Activated T-cell treated with anti-CD3 and anti-CD28 coated beads, Interleukin-2, amount 50 U/mL, for 1 hour (primary cell): ENCODE measurements around the gene AIP.
"Not testable (repeated sequence)": the region's sequence is repeated elsewhere in the genome, so short reads cannot be mapped to it uniquely, and the experiment has no call there.

Experiments
- DNase-seq: peaks from one replicate; pipeline ENCODE4 v3.0.0-alpha.2; 2020

AIP gene

DNA sequence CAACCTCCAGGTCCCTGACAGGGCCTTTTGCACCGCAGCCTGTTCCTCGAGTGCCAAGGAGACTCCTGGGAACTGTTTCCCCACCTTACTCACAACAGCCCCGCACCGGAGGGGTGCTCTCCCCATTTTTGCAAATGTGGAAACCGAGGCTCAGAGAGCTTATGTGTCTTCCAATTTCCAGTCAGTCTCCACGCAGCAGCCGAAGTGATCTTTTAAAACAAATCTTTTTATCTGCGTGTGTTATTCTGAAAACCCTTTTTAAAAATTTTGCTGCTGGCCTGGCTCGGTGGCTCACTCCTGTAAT is 13.4 kb upstream of the AIP start:
- no peak for DNase-seq

- no peak for DNase-seq
Measured at GRCh38 chr11:67470337-67471002, 12.4 kb upstream of the AIP start.

GRCh38 chr11:67472882-67473281 is 9.9 kb upstream of the AIP start:
- no peak for DNase-seq

DNA sequence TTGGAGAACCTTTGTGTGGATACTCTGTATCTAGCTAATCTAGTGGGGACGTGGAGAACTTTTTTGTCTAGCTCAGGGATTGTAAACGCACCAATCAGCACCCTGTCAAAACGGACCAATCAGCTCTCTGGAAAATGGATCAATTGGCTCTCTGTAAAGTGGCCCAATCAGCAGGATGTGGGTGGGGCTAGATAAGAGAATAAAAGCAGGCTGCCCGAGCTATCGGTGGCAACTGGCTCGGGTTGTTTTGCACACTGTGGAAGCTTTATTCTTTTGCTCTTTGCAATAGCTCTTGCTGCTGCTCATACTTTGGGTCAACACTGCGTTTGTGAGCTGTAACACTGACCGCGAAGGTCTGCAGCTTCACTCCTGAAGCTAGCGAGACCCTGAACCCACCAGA is 6.1 kb upstream of the AIP start:
- not testable (repeated sequence) for DNase-seq

DNA sequence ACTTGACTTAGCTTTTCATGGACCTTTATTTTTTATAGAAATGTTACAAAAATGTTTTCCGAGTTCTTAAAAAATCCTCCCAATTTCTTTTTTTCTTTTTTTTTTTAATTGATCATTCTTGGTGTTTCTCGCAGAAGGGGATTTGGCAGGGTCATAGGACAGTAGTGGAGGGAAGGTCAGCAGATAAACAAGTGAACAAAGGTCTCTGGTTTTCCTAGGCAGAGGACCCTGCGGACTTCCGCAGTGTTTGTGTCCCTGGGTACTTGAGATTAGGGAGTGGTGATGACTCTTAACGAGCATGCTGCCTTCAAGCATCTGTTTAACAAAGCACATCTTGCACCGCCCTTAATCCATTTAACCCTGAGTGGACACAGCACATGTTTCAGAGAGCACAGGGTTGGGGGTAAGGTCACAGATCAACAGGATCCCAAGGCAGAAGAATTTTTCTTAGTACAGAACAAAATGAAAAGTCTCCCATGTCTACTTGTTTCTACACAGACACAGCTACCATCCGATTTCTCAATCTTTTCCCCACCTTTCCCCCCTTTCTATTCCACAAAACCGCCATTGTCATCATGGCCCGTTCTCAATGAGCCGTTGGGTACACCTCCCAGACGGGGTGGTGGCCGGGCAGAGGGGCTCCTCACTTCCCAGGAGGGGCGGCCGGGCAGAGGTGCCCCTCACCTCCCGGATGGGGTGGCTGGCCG is 5.3 kb upstream of the AIP start:
- DNase-seq, result not testable (repeated sequence)

GRCh38 chr11:67482275-67482826 is 475 bp upstream of the AIP start:
- no peak for DNase-seq

DNA sequence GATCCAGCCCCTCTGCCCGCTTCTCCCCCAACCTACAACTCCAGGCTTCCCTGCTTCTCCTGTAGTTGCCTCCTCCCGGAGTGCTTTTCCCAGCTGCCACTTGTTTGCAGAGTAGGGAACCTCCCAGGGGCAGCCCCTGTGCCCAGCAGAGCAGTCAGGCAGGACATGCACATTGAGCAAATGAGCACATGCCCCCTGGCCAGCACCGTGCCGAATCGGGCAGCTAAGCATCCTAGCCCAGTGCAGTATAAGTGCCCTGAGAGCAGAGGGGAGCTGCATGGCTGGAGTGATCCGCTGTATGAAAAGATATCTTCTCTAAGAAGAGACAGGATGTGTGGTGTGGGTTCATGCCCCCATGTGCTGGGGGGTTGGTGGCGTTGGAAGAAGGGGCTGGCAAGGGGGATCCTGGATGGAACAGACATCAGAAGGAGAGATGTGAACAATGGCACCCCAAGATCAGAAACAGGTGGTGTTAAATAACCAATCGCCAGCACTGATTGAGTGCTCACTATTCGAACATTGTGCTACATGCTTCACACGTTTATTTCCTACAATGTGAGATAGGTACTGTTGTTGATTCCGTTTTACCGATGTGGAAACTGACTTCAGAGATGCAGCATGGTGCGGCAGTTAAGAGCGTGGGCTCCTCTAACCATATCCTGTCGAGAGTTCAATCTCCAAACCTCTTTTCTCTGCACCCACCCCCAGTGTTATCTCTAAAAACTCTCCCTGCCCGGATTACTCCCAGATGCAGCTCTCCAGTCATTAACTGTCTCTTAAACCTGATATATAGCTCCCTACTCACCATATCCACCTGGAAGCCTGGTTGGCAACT is 1.2 kb downstream of the AIP start:
- peak; percentile 49 for DNase-seq

DNA sequence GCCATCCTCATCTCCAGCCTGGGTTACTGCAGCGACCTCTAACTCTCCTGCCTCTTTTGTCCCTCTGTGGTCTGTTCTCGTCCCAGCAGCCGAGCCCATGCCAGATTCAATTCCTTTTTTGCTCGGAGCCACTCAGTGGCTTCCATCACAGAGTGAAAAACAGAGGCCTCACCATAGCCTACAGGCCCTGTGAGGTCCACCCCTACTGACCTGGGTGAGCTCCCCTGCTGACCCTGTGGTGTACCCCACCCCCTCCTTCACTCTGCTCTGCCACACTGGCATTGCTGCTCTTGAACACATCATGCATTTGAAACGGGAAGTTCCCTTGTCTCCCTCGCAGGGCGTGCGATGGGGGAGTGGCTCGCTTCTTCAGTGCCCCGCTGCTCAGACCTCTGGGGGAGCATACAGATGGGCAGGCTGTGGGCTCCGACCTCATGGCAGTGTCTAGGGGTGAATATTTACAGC is 2.1 kb downstream of the AIP start:
- DNase-seq, result peak; percentile 64

DNA sequence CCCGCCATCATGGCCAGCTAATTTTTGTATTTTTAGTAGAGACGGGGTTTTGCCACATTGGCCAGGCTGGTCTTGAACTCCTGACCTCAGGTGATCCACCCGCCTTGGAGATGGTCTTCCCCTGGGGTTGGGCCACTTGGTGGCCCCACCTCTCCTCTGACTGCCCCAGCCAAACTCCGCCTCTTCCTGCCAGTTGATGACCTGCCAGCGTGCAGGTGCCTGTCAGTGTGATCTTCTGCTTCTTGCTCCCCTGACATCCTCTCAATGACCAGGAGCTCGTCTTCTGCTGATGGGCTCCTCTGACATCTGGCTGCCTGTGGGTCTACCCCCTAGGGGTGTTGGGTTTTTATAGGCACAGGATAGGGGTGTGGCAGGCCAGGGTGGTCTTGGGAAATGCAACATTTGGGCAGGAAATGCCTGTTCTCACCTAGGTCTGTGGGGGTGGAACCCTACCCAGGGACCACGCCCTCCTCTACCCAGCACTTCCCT is 3.1 kb downstream of the AIP start:
- DNase-seq, result not testable (repeated sequence)

GRCh38 chr11:67486481-67487195 is 3.8 kb downstream of the AIP start:
- DNase-seq, result no peak

DNA sequence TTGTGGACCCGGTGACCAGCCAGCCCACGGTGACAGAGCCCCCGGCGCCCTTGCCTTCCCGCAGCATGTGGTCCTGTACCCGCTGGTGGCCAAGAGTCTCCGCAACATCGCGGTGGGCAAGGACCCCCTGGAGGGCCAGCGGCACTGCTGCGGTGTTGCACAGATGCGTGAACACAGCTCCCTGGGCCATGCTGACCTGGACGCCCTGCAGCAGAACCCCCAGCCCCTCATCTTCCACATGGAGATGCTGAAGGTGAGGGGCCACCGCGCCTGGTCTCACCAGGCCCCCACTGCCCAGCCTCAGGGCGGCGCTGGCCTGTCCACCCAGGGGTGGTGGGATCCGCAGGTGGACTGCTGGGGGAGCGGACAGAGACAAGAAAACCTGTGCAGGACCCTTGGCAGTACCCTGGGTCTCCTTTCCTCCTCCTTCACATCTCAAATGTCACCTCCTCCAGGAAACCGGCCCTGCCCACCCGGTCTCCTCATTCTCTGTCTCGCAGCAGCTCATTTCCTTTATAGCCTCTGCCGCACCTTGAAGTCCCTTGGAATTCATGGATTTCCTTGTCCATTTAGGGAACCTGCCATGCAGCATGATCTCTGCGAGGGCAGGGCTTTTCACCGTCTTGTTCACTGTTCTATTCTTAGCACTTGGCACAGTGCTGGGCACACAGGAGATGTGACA is 6.5 kb downstream of the AIP start:
- DNase-seq, result no peak

DNA sequence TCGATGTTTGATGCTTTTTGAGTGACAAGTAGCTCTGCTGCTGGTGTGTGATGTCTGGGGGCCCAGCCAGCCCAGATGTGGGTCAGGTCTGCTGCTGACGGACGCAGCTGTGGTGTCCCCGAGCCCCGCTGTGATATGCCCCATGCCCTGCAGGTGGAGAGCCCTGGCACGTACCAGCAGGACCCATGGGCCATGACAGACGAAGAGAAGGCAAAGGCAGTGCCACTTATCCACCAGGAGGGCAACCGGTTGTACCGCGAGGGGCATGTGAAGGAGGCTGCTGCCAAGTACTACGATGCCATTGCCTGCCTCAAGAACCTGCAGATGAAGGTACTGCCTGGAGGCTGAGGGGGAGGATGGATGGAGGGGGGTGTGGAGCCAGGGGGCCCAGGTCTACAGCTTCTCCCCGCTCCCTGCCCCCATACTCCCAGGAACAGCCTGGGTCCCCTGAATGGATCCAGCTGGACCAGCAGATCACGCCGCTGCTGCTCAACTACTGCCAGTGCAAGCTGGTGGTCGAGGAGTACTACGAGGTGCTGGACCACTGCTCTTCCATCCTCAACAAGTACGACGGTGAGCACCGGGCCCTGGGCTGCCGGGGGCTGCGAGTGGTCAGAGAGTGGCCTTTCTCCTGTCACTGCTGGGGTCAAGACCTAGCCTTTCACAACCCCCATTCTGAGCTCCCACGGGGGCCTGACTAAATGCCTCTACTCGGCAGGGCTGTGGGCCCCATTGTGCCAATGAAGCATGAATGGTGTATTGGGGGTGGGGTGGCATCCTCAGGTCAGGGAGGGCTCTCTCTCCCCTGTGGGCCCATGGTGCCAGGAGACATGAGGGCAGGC is 7.3 kb downstream of the AIP start:
- no peak for DNase-seq

DNA sequence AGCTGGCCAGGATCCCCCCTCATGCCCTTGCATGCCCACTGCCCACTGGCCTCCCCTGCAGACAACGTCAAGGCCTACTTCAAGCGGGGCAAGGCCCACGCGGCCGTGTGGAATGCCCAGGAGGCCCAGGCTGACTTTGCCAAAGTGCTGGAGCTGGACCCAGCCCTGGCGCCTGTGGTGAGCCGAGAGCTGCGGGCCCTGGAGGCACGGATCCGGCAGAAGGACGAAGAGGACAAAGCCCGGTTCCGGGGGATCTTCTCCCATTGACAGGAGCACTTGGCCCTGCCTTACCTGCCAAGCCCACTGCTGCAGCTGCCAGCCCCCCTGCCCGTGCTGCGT is 7.9 kb downstream of the AIP start:
- DNase-seq, result no peak

DNA sequence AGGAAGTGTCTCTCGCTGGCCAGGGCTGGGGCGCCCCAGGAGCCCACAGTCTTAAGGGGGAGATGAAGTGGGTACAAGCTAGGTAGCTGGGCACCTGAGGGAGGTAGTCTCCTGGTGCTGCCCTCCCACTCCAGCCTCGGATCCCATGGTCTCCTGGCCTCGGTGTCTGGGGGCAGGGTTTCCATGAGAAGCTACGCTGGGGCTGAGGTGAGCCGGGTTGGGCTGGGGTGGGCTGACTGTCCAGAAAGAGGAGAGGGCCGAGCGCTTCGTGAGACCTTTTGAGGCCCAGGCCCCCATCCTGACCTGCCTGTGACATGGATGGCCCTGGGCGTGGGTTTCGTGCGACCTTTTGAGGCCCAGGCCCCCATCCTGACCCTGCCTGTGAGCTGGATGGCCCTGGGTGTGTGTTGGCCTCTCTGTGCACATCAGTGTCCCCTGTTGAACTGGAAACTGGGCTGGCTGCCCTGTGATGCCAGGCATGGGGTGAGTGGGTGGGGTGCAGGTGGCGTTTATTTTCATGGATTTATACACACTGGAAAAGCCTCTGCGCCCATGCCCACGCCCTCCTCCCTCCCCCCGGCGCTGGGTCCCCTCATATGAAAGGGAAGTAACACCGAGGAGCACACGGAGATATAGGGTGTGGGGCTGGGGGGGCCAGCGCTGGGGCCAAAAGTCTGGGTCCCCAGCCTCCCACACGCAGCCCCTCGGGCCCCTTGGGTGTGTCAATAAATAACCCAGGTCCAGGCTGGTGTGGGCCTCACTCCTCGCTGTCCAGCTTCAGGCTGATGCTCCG is 8.6 kb downstream of the AIP start:
- DNase-seq, result no peak

DNA sequence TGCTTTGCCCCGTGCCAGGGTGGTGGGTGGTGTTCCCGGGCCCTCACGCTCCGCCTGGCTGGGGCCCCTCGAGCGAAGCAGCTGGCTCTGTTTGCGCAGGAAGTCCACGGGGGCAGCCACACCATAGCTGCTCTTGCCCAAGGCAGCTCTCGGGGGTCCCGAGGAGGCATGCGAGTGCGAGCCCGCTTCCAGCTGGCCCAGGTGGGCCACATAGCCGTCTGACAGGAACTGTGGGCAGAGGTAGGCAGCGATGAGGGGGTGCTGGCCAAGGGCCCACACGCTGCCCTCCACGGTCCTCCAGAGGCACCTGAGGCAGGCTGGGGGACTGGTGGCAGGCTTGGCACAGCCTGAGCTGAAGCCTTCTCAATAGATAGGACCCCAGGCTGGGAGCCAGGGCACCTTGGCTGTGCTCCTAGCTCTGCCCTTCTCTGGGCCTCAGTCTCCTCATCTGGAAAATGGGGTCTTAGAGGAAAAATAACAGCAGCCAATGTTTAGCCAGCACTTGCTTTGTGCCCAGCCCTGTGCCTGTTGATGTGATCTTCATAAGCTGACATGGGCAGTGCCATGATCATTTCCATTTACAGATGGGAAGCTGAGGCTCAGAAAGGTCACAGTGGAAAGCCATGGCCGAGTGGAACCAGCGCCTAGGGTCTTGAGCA is 9.4 kb downstream of the AIP start:
- no peak for DNase-seq

GRCh38 chr11:67492801-67493547 is 10.1 kb downstream of the AIP start:
- no peak for DNase-seq

GRCh38 chr11:67493548-67494370 is 10.9 kb downstream of the AIP start:
- DNase-seq, result no peak
